GM12874 (cell line): ENCODE results near the gene PCSK7.

Experiments used
- TF ChIP-seq, protein P1 (sequence below): IDR thresholded peaks from 2 replicates; pipeline ENCODE4 v1.5.1; 2011; ENCODE audit warnings: low read depth, mild to moderate bottlenecking, control low read depth, low read length, moderate library complexity; ENCODE audit not compliant: insufficient read depth

Gene PCSK7

DNA sequence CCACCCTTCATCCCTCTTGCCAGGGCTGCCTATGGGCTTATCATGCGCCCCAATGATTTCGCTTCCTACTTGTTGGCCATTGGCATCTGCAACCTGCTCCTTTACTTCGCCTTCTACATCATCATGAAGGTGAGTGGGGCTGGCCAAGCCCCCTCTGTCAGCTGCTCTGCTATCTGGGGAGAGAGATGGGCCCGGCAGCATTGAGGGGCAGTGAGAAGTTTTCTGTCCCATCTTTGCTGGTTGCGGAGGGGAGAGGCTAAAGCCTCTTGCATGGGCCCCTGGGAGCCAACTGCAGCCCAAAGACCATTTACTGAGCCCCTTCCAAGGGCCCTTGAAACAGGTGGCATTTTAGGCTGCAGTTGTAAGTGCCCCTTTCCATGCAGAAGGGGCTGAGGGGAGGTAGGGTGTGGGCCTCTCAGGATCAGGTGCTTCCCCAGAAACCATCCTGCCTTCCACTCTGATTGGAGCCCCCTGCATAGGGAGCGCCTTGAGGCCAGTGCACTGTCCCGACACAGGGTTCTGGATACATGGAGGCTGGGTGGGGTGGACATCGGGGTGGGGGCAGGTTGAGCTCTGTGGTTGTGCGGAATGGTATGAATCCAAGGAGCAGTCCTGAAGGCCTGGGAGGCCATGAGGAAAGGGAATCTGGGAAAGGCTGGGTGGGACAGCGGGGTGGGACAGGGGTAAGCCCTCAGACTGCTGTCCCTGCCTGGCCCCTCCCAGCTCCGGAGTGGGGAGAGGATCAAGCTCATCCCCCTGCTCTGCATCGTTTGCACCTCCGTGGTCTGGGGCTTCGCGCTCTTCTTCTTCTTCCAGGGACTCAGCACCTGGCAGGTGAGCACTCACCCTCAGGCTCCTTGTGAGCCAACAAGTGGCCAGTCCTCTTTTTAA lies 38.5 kb downstream of the PCSK7 start:
- TF ChIP-seq, protein P1, sequence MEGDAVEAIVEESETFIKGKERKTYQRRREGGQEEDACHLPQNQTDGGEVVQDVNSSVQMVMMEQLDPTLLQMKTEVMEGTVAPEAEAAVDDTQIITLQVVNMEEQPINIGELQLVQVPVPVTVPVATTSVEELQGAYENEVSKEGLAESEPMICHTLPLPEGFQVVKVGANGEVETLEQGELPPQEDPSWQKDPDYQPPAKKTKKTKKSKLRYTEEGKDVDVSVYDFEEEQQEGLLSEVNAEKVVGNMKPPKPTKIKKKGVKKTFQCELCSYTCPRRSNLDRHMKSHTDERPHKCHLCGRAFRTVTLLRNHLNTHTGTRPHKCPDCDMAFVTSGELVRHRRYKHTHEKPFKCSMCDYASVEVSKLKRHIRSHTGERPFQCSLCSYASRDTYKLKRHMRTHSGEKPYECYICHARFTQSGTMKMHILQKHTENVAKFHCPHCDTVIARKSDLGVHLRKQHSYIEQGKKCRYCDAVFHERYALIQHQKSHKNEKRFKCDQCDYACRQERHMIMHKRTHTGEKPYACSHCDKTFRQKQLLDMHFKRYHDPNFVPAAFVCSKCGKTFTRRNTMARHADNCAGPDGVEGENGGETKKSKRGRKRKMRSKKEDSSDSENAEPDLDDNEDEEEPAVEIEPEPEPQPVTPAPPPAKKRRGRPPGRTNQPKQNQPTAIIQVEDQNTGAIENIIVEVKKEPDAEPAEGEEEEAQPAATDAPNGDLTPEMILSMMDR: no peak

DNA sequence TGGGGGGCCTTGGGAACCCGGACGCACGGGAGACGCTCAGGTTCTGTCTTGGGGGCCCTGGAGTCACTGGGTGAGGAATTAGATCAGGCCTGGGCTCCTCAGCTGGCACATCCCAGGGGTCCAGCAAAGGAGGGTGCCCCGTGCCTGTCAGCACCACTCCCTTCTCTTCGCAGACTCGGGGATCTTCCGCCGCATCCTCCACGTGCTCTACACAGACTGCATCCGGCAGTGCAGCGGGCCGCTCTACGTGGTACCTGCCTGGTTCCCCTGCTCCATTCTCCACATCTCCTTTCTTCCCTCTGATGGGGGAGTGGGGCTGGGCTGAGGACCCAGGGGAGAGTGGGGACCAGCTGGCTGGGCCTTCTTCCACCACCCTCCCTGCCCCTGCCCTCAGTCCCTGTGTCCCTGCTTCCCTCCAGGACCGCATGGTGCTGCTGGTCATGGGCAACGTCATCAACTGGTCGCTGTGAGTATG lies 39.4 kb downstream of the PCSK7 start:
- TF ChIP-seq, protein P1: no peak

DNA sequence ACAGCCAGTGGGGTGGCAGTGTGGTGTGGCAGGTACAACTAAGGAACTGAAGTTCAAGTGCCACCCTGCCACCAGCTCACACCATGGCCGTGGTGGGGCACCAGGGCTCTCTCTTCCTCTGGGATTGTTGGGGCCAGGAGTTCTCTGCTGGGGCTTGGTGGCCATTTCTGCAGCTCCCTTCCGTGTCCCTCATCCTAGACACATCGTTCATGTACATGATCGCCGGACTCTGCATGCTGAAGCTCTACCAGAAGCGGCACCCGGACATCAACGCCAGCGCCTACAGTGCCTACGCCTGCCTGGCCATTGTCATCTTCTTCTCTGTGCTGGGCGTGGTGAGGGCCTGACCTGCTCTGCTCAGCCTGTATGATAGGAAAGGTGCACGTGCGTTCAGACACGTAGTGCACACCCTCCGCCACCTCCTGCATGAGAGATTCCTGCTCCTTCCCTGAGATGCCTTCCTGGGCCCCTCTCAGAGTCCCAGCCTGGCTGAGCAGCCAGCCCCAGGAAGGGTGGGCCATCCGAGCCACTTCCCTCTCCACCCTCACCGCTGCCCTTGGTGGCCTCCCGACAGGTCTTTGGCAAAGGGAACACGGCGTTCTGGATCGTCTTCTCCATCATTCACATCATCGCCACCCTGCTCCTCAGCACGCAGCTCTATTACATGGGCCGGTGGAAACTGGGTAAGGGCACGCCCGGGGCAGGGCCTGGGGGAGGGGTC lies 40.0 kb downstream of the PCSK7 start:
- TF ChIP-seq, protein P1: no peak

DNA sequence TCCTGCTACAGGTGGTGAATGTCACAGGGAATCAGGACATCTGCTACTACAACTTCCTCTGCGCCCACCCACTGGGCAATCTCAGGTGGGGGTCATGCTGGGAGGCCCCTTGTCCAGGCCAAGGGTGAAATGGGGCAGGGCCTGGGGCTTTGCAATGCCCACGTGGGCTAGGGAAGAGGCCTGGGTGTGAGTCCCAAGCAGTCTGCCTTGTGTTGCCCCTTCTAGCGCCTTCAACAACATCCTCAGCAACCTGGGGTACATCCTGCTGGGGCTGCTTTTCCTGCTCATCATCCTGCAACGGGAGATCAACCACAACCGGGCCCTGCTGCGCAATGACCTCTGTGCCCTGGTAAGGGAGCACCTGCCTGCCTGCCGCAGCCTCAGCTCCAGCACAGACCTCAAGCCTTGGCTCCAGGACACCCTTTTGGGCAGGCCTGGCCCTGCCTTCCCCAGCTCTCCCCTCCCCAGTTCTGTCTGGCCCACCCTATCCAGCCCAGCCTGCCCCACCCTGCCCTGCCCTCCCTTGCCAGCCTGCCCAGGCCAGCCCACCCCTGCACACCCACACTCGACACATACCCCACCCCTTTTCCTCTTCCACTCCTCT lies 41.8 kb downstream of the PCSK7 start:
- TF ChIP-seq, protein P1: no peak

DNA sequence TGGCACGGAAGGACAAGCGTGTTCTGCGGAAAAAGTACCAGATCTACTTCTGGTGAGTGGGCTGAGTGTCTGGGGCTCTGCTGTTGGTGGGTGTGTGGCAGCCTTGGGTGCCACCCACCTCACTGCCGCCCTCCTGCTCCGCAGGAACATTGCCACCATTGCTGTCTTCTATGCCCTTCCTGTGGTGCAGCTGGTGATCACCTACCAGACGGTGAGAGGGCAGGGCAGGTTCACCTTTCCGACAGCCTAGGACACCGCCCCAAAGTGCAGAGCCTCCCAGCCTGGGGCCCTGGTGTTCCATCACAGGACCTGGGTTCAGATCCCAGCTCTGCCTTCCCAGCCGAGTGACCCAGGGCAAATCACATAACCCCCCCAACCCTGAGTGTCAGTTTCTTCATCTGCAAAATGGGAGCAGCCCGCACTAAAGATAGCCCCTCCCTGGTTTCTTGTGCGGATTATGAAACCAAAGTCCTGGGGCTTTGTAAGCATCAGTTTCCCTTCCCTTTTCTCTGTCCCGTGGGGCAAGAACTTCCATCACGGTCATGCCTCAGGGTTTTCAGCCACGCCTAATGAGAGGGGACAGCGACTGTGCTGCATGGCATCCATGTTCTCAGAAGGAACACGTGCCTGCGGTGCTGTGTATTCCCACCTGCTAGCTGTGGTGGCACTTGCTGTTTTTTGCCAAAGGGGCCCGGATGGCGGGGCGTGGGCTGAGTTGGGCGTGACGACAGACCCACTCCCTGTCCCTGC lies 42.5 kb downstream of the PCSK7 start:
- TF ChIP-seq, protein P1: no peak

DNA sequence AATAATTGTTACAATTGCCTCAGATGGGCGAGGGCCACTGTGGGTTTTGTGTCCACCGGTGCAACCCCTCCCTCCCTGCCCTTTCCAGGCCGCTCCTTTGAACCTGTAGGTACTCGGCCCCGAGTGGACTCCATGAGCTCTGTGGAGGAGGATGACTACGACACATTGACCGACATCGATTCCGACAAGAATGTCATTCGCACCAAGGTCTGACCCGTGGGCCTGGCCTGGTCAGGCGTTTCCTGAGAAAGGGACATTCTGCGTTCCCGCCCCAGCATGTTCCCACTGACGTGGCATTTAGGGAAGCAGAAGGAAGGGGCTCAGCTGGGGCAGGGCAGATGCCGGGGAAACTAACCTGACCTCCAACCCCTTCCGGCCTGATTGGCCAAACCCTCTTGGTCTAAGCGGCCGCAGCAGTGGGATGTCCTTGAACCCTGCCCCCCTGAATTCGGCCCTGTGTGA lies 43.2 kb downstream of the PCSK7 start:
- TF ChIP-seq, protein P1: no peak
